GM12878 (cell line): ENCODE measurements around the gene COMMD6. TPM values are rescaled to one million over a fixed set of nuclear protein-coding genes. Genes with fewer than 3 reads are reported as not detected.

ENCODE experiments used
- ATAC-seq: fragments of 200-7000 bp; cut with Tn5 transposase; 3 replicates; pipeline ENCODE4 v1.9.1; 2020; ENCODE audit warnings: mild to moderate bottlenecking, moderate library complexity
- BruUV-seq: library from RNA; stranded (reverse); fragments of 400-500 nt; replicated peaks from 2 replicates; lab custom pipeline; 2021; lab: Mats Ljungman, UMichigan
- CTCF ChIA-PET: fragments of 300-600 bp; sonication (Branson Sonifier 250); formaldehyde crosslinking; extraction: SDS; loops from one replicate; lab custom pipeline; 2021; ENCODE audit warnings: inconsistent platforms; lab: Yijun Ruan, JAX
- POLR2A ChIA-PET: fragments of 350-600 bp; formaldehyde crosslinking; extraction: SDS; loops from one replicate; lab custom pipeline; 2021; ENCODE audit warnings: inconsistent platforms; lab: Charles Lee
- RAD21 ChIA-PET: fragments of 300-600 bp; sonication (Branson Sonifier 250); formaldehyde crosslinking; loops from one replicate; lab custom pipeline; 2023; ENCODE audit warnings: antibody characterized with exemption; ENCODE audit not compliant: unreplicated experiment; lab: Charles Lee
- SMC1A ChIA-PET: fragments of 300-600 bp; sonication (Branson Sonifier 250); formaldehyde crosslinking; loops from one replicate; lab custom pipeline; 2023; ENCODE audit not compliant: unreplicated experiment, uncharacterized antibody; lab: Charles Lee
- DNase-seq: peaks from one replicate; pipeline ENCODE4 v3.0.0-alpha.2; 2011; ENCODE audit warnings: low read depth, low spot score
- FAIRE-seq: peaks from 3 replicates; lab custom pipeline; 2011; peaks lifted over from hg19 to GRCh38; lab: Jason Lieb, UNC
- H2AFZ ChIP-seq: 2 replicates; pipeline ENCODE4 v1.6.0; 2011; ENCODE audit warnings: low read depth, low read length, control low read depth; ENCODE audit not compliant: control insufficient read depth
- H3K27ac ChIP-seq: 2 replicates; pipeline ENCODE4 v1.5.1; 2011; ENCODE audit warnings: control low read depth; ENCODE audit not compliant: control insufficient read depth, insufficient read depth
- H3K27me3 ChIP-seq, 2 experiments: replicated peaks in 1 of 2; 2 replicates each; pipeline versions ENCODE4 v1.6.0 to v1.6.1; 2011; ENCODE audit warnings: low read length in 1 of 2; ENCODE audit not compliant: control insufficient read depth in 2 of 2, insufficient read depth in 2 of 2
- H3K36me3 ChIP-seq, 2 experiments: 2 replicates each; pipeline ENCODE4 v1.5.1; 2011; ENCODE audit warnings: low read length in 1 of 2; ENCODE audit not compliant: control insufficient read depth in 2 of 2, insufficient read depth in 2 of 2
- H3K4me1 ChIP-seq: 2 replicates; pipeline ENCODE4 v1.6.1; 2011; ENCODE audit warnings: mild to moderate bottlenecking, low read length, moderate library complexity, mixed read lengths; ENCODE audit not compliant: control insufficient read depth, insufficient read depth
- H3K4me2 ChIP-seq: 2 replicates; pipeline ENCODE4 v1.6.0; 2011; ENCODE audit warnings: control low read depth; ENCODE audit not compliant: control insufficient read depth, insufficient read depth
- H3K4me3 ChIP-seq: fragments of 200-600 bp; sonication (generic); 2 replicates; pipeline ENCODE4 v1.5.1; 2016
- H3K79me2 ChIP-seq: 2 replicates; pipeline ENCODE4 v1.6.0; 2011; ENCODE audit warnings: low read length; ENCODE audit not compliant: control insufficient read depth, insufficient read depth
- H3K9ac ChIP-seq: 2 replicates; pipeline ENCODE4 v1.8.0; 2011; ENCODE audit warnings: low read length, control low read depth, mixed read lengths; ENCODE audit not compliant: control insufficient read depth, insufficient read depth
- H3K9me3 ChIP-seq: replicated peaks from 3 replicates; pipeline ENCODE4 v1.5.1; 2011; ENCODE audit warnings: mild to moderate bottlenecking, low read length; ENCODE audit not compliant: control insufficient read depth, insufficient read depth
- H4K20me1 ChIP-seq: 2 replicates; pipeline ENCODE4 v1.6.0; 2011; ENCODE audit not compliant: control insufficient read depth, insufficient read depth
- CBX5 ChIP-seq: sonication (generic); IDR thresholded peaks from 2 replicates; pipeline ENCODE4 v1.6.1; 2016; ENCODE audit warnings: low read depth, moderate library complexity, mild to moderate bottlenecking, inconsistent platforms
- CREM ChIP-seq: IDR thresholded peaks from 2 replicates; pipeline ENCODE4 v1.6.1; 2014; ENCODE audit warnings: antibody characterized with exemption, low read depth
- FOXM1 ChIP-seq: IDR thresholded peaks from 2 replicates; pipeline ENCODE4 v1.6.1; 2012; ENCODE audit warnings: low read depth, mild to moderate bottlenecking, inconsistent platforms, low read length, moderate library complexity
- HDAC6 ChIP-seq: fragments of 200-600 bp; sonication (generic); IDR thresholded peaks from one replicate; pipeline ENCODE4 v1.8.0; 2017; ENCODE audit warnings: antibody characterized with exemption; ENCODE audit not compliant: unreplicated experiment
- JUNB ChIP-seq: IDR thresholded peaks from 2 replicates; pipeline ENCODE4 v1.6.1; 2016; ENCODE audit warnings: antibody characterized with exemption, mild to moderate bottlenecking
- TBL1XR1 ChIP-seq: IDR thresholded peaks from 2 replicates; pipeline ENCODE4 v1.6.1; 2012; ENCODE audit warnings: low read depth, low read length, improper control_type of control experiment
- ZNF217 ChIP-seq: fragments of 450-650 bp; IDR thresholded peaks from 2 replicates; pipeline ENCODE4 v1.6.1; 2017; ENCODE audit warnings: antibody characterized with exemption, mild to moderate bottlenecking
- ZSCAN29 ChIP-seq: fragments of 450-650 bp; IDR thresholded peaks from 2 replicates; pipeline ENCODE4 v1.6.1; 2017; ENCODE audit warnings: mild to moderate bottlenecking, moderate library complexity
- in situ Hi-C: fragments of 300-500 bp; cut with MboI; formaldehyde crosslinking; loops from 9 replicates; pipeline ENCODE4 v1.14.3; 2018; ENCODE audit warnings: mixed read lengths
- intact Hi-C: fragments of 100-400 bp; cut with micrococcal nuclease; formaldehyde crosslinking; loops from one replicate; pipeline ENCODE4 v1.14.2; 2022; ENCODE audit not compliant: unreplicated experiment
- polyA plus RNA-seq, 11 experiments: library from polyadenylated mRNA; depleted of rRNA in 4 of 11; unstranded in 6 of 11; stranded (reverse) in 5 of 11; fragments of >200 nt; fragmentation: Nextera tagmentation in 4 of 11; fragmentation: Illumina TruSeq in 1 of 11; extraction: Ambion mirVana in 4 of 11; extraction: Trizol in 1 of 11; gene quantifications; 1 replicate in 1 of 11; 2 replicates in 10 of 11; pipeline versions ENCODE4 v1.2.1 to v1.2.3, GENCODE V29; 2011 to 2016; ENCODE audit warnings: inconsistent platforms in 2 of 11, missing spikeins in 2 of 11, low read depth in 1 of 11
- total RNA-seq, 4 experiments: library from RNA; depleted of rRNA in 3 of 4; stranded (reverse); fragments of >200 nt in 3 of 4; fragmentation: Illumina TruSeq in 1 of 4; extraction: Trizol in 1 of 4; gene quantifications; 2 replicates each; pipeline versions ENCODE4 v1.2.1 to v1.2.3, GENCODE V29; 2013 to 2021
- TF ChIP-seq, protein P1 (sequence below): IDR thresholded peaks from 2 replicates; pipeline ENCODE4 v1.6.1; 2012; ENCODE audit warnings: low read depth, low read length, improper control_type of control experiment
- TF ChIP-seq, protein P2 (sequence below), 3 experiments: IDR thresholded peaks in 2 of 3; conservative IDR thresholded peaks in 1 of 3; 2 replicates each; pipeline ENCODE4 v1.5.1; 2011; ENCODE audit warnings: low read depth in 3 of 3, low read length in 3 of 3, mild to moderate bottlenecking in 3 of 3, control low read depth in 2 of 3, moderate library complexity in 2 of 3, inconsistent platforms in 1 of 3, mixed read lengths in 1 of 3; ENCODE audit not compliant: control insufficient read depth in 2 of 3, insufficient read depth in 1 of 3; ENCODE audit errors: extremely low read depth in 1 of 3

Gene COMMD6
- total and polyA plus RNA-seq, 10 of the 15 experiments (the other 5 are each of a cell fraction or from before 2014, with no cell fraction given), result 127 to 509 (median 247) TPM

- FAIRE-seq, result no peak
- intact Hi-C loops, result no loop called here
- ATAC-seq, result no peak
- ChIA-PET POLR2A (interaction anchor here (0.6 kb wide), 1 partner anchor 62 kb away, joined by 3 read pairs; no protein-coding TSS in a partner anchor), RAD21 (no interaction called here), CTCF (no interaction called here), SMC1A (interaction anchor here (0.6 to 0.9 kb wide), 2 partner anchors 12 to 31 kb away, joined by 3 to 5 read pairs; no protein-coding TSS in a partner anchor)
- no peak for DNase-seq
- no peaks in the 10 kb centered on the region for H4K20me1 ChIP-seq
- no peaks in the 10 kb centered on the region; the same call in 1 of the 2 replicates for H3K4me1 ChIP-seq
- no peak overlapping the region for H3K27ac ChIP-seq
- H3K27me3 ChIP-seq, result no peaks in the 10 kb centered on the region
- H2AFZ ChIP-seq, result no peak overlapping the region
- no TSS peak for BruUV-seq
- in situ Hi-C loops, result no loop called here
- H3K4me2 ChIP-seq, result no peak overlapping the region
- no peak overlapping the region for H3K4me3 ChIP-seq
- TF ChIP-seq CBX5 (peak; percentile 73; the same call in 1 of the 2 replicates), FOXM1 (no peak)
- no peaks in the 10 kb centered on the region for H3K79me2 ChIP-seq
- H3K36me3 ChIP-seq, result peaks cover 2 to 12% of the 10 kb centered on the region in 2 experiments
- H3K9me3 ChIP-seq, result peaks cover 10% of the 10 kb centered on the region
- H3K9ac ChIP-seq, result no peak overlapping the region
These were observed 47.5 kb upstream of the COMMD6 start for GRCh38 chr13:75585153-75585552.

DNA sequence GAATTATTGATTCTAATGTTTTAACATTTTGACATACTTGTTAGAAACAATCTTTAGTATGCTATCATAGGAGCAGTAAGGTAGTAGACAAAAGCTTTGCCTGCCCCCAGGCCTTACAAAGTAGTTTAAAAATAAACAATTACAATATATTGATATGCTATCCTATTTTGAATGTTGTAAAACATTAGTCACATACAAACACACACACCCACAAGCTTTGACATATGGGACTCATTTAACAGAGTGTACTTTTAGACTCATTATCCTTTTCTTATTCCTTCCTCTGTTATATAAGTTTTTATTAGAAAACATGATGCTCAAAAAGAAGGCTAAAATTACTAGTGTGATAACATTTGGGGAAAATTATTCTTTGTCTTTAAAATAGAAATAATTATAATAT lies 45.5 kb upstream of the COMMD6 start:
- H3K36me3 ChIP-seq, result peaks cover 0 to 10% of the 10 kb centered on the region in 2 experiments; a peak in 3 of 4 replicates
- H3K9me3 ChIP-seq, result peaks cover 10% of the 10 kb centered on the region
- H4K20me1 ChIP-seq, result no peaks in the 10 kb centered on the region
- ChIA-PET POLR2A (no interaction called here), CTCF (interaction anchor here (0.7 to 1.3 kb wide), 2 partner anchors 33 to 101 kb away, joined by 3 to 4 read pairs; partner anchors contain the start of gene TBC1D4), SMC1A (interaction anchor here (1.4 kb wide), 1 partner anchor 9 kb away, joined by 3 read pairs; no protein-coding TSS in a partner anchor), RAD21 (no interaction called here)
- in situ Hi-C loops, result no loop called here
- no peak overlapping the region for H3K9ac ChIP-seq
- no peak for DNase-seq
- no peak overlapping the region for H3K4me3 ChIP-seq
- no peaks in the 10 kb centered on the region; the same call in 1 of the 2 replicates for H3K4me1 ChIP-seq
- intact Hi-C loops, result no loop called here
- H3K27me3 ChIP-seq, result no peaks in the 10 kb centered on the region
- no peaks in the 10 kb centered on the region for H3K79me2 ChIP-seq
- no peak overlapping the region for H2AFZ ChIP-seq
- no peak overlapping the region for H3K4me2 ChIP-seq
- H3K27ac ChIP-seq, result no peak overlapping the region
- TF ChIP-seq CREM (no peak), ZSCAN29 (no peak), HDAC6 (no peak), JUNB (no peak), ZNF217 (no peak), TBL1XR1 (no peak)
- TF ChIP-seq, protein P1, sequence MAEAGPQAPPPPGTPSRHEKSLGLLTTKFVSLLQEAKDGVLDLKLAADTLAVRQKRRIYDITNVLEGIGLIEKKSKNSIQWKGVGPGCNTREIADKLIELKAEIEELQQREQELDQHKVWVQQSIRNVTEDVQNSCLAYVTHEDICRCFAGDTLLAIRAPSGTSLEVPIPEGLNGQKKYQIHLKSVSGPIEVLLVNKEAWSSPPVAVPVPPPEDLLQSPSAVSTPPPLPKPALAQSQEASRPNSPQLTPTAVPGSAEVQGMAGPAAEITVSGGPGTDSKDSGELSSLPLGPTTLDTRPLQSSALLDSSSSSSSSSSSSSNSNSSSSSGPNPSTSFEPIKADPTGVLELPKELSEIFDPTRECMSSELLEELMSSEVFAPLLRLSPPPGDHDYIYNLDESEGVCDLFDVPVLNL, result no peak
- TF ChIP-seq, protein P2, sequence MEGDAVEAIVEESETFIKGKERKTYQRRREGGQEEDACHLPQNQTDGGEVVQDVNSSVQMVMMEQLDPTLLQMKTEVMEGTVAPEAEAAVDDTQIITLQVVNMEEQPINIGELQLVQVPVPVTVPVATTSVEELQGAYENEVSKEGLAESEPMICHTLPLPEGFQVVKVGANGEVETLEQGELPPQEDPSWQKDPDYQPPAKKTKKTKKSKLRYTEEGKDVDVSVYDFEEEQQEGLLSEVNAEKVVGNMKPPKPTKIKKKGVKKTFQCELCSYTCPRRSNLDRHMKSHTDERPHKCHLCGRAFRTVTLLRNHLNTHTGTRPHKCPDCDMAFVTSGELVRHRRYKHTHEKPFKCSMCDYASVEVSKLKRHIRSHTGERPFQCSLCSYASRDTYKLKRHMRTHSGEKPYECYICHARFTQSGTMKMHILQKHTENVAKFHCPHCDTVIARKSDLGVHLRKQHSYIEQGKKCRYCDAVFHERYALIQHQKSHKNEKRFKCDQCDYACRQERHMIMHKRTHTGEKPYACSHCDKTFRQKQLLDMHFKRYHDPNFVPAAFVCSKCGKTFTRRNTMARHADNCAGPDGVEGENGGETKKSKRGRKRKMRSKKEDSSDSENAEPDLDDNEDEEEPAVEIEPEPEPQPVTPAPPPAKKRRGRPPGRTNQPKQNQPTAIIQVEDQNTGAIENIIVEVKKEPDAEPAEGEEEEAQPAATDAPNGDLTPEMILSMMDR (IDR thresholded peaks at IDR 0.05 in 2 of 3, conservative IDR thresholded peaks at IDR 0.05 in 1 of 3; ENCODE audit: control insufficient read depth in 2 of 3, extremely low read depth in 1 of 3, insufficient read depth in 1 of 3, low read depth in 3 of 3, low read length in 3 of 3), result no peak
- TF ChIP-seq, all 136 proteins: peak for 0
- ATAC-seq (no peak), FAIRE-seq (no peak)
- BruUV-seq, result no TSS peak
